GM23248 (cell line): ENCODE data around the gene WASHC1. TPM values are rescaled to one million over a fixed set of nuclear protein-coding genes. Genes with fewer than 3 reads are reported as not detected.
"Not testable (repeated sequence)": the region's sequence is repeated elsewhere in the genome, so short reads cannot be mapped to it uniquely, and the experiment has no call there.

ENCODE experiments used
- DNase-seq: peaks from one replicate; pipeline ENCODE4 v3.0.0-alpha.2; 2015
- H2AFZ ChIP-seq: fragments of 200-600 bp; sonication (generic); 2 replicates; pipeline ENCODE4 v1.6.1; 2016; ENCODE audit warnings: antibody characterized with exemption
- H3F3A ChIP-seq: fragments of 200-600 bp; sonication (generic); 2 replicates; pipeline ENCODE4 v1.6.1; 2016; ENCODE audit warnings: mild to moderate bottlenecking, antibody characterized with exemption, mixed run types; ENCODE audit not compliant: insufficient read depth
- H3K27ac ChIP-seq: fragments of 200-600 bp; sonication (generic); 2 replicates; pipeline ENCODE4 v1.5.1; 2016; ENCODE audit warnings: mild to moderate bottlenecking
- H3K27me3 ChIP-seq: fragments of 200-600 bp; sonication (generic); replicated peaks from 2 replicates; pipeline ENCODE4 v1.6.1; 2016; ENCODE audit warnings: mild to moderate bottlenecking; ENCODE audit not compliant: insufficient read depth
- H3K36me3 ChIP-seq: fragments of 200-600 bp; sonication (generic); 2 replicates; pipeline ENCODE4 v1.6.1; 2016; ENCODE audit warnings: low read depth, mild to moderate bottlenecking
- H3K4me1 ChIP-seq: fragments of 200-600 bp; sonication (generic); 2 replicates; pipeline ENCODE4 v1.6.1; 2016; ENCODE audit warnings: mild to moderate bottlenecking; ENCODE audit not compliant: insufficient read depth
- H3K4me2 ChIP-seq: fragments of 200-600 bp; sonication (generic); one replicate; pipeline ENCODE4 v1.6.1; 2016; ENCODE audit warnings: mild to moderate bottlenecking; ENCODE audit not compliant: unreplicated experiment
- H3K4me3 ChIP-seq: fragments of 200-600 bp; sonication (generic); 2 replicates; pipeline ENCODE4 v1.5.1; 2016; ENCODE audit warnings: mild to moderate bottlenecking
- H3K79me2 ChIP-seq: fragments of 200-600 bp; sonication (generic); 2 replicates; pipeline ENCODE4 v1.6.1; 2016; ENCODE audit warnings: mild to moderate bottlenecking; ENCODE audit not compliant: insufficient read depth
- H3K9ac ChIP-seq: fragments of 200-600 bp; sonication (generic); 2 replicates; pipeline ENCODE4 v1.6.1; 2016; ENCODE audit warnings: mild to moderate bottlenecking
- H3K9me2 ChIP-seq: fragments of 200-600 bp; sonication (generic); 2 replicates; pipeline ENCODE4 v1.6.1; 2016; ENCODE audit warnings: mixed run types, mild to moderate bottlenecking, moderate library complexity; ENCODE audit not compliant: insufficient read depth
- H3K9me3 ChIP-seq: fragments of 200-600 bp; sonication (generic); one replicate; pipeline ENCODE4 v1.6.1; 2017; ENCODE audit warnings: low read depth
- H4K20me1 ChIP-seq: fragments of 200-600 bp; sonication (generic); 2 replicates; pipeline ENCODE4 v1.6.0; 2016; ENCODE audit not compliant: insufficient read depth
- WGBS, 2 experiments: methylation state at CpG; one replicate each; pipeline ENCODE4 v1.1.6; 2015 to 2017; ENCODE audit warnings: low lambda C conversion rate in 2 of 2, low coverage in 1 of 2; ENCODE audit errors: missing lambda C conversion rate in 2 of 2; 5-methylcytosine and 5-hydroxymethylcytosine counted together
- in situ Hi-C: fragments of 300-500 bp; cut with MboI; formaldehyde crosslinking; loops from 2 replicates; pipeline ENCODE4 v1.15.0; 2020
- polyA plus RNA-seq: library from polyadenylated mRNA; unstranded; fragments of >200 nt; fragmentation: Nextera tagmentation; extraction: Ambion mirVana; gene quantifications from 2 replicates; pipeline ENCODE4 v1.2.1, GENCODE V29; 2016
- total RNA-seq: library from RNA; depleted of rRNA; stranded (reverse); fragments of >200 nt; shearing (Covaris generic); gene quantifications from 2 replicates; pipeline ENCODE4 v1.2.3, GENCODE V29; 2014

The WASHC1 gene
- total and polyA plus RNA-seq, 2 experiments from 2014 or later: 3.1 to 9.0 TPM

GRCh38 chr9:48190-48842 lies 19.1 kb upstream of the WASHC1 start:
- H3K4me1 ChIP-seq, H3K27me3 ChIP-seq, H3K79me2 ChIP-seq, H3K9me3 ChIP-seq, H3K4me3 ChIP-seq, H3K36me3 ChIP-seq, H3K9me2 ChIP-seq, H4K20me1 ChIP-seq, H3K27ac ChIP-seq, H3K9ac ChIP-seq, H2AFZ ChIP-seq, H3F3A ChIP-seq, in situ Hi-C loops: not testable (repeated sequence)
- DNase-seq: peak; percentile 7
- peak overlapping the region; percentile 14 for H3K4me2 ChIP-seq
- 38 to 40% methylated on average over 5 of the region's 5 CpGs for WGBS, 2 experiments

GRCh38 chr9:46639-47271 lies 17.5 kb upstream of the WASHC1 start:
- H3K4me1 ChIP-seq, H3K27ac ChIP-seq, DNase-seq, H4K20me1 ChIP-seq, H3K9ac ChIP-seq, H3K36me3 ChIP-seq, H3K9me2 ChIP-seq, H2AFZ ChIP-seq, H3K4me2 ChIP-seq, H3K79me2 ChIP-seq, H3K27me3 ChIP-seq, H3K9me3 ChIP-seq, H3F3A ChIP-seq, H3K4me3 ChIP-seq, in situ Hi-C loops: not testable (repeated sequence)
- 91 to 92% methylated on average over 10 to 12 of the region's 12 CpGs for WGBS, 2 experiments

DNA sequence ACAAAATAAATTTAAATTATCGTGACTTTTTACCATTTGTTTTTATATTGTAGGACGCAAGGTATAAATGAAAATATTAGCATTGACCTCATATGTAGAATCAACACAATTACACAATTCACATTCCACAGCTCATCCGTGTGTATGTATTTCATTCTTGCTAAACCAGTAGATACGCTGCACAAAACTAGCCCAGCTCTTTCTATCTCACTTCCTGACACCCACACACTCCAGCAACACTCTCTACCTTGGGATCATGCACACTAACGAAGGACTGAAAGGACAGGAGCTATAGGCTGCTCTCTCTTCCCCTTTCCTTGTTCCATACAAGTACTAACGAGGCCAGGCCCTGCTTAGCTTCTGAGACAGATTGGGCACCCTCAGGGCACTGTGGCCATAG lies 16.9 kb upstream of the WASHC1 start:
- H3K79me2 ChIP-seq, H3F3A ChIP-seq, H3K4me2 ChIP-seq, H3K9me3 ChIP-seq, H2AFZ ChIP-seq, in situ Hi-C loops, H3K4me1 ChIP-seq, H3K27ac ChIP-seq, H4K20me1 ChIP-seq, H3K36me3 ChIP-seq, DNase-seq, H3K27me3 ChIP-seq, H3K9ac ChIP-seq, H3K9me2 ChIP-seq, H3K4me3 ChIP-seq: not testable (repeated sequence)
- WGBS, 2 experiments: 59 to 61% methylated on average over 6 of the region's 6 CpGs

- H3K27me3 ChIP-seq, H2AFZ ChIP-seq, H3K9me3 ChIP-seq, H3K36me3 ChIP-seq, H3K9me2 ChIP-seq, H3K27ac ChIP-seq, H4K20me1 ChIP-seq, DNase-seq, H3K4me1 ChIP-seq, H3F3A ChIP-seq, H3K4me3 ChIP-seq, H3K9ac ChIP-seq, in situ Hi-C loops, H3K4me2 ChIP-seq, H3K79me2 ChIP-seq: not testable (repeated sequence)
- 88 to 89% methylated on average over 16 of the region's 16 CpGs for WGBS, 2 experiments
Observed at GRCh38 chr9:45180-45878, 16.1 kb upstream of the WASHC1 start.

DNA sequence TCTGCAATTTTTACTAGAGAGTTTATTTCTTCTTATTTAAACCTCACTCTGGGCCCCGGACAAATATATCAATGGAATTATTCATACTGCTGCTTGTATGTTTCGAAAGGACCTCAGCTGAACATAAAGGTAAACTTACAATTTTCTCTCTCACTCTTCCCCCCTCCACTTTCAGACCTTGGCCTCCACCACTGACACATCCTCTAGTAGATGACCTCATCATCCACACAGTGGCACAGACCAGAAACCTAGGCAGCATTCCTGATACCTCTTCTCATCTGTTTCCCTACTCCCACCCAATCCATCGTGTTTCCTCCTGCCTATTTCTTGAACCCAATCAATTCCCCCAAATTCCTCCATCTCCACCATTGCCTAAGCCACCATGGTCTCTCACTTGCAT lies 15.2 kb upstream of the WASHC1 start:
- H4K20me1 ChIP-seq, H3K27ac ChIP-seq, H3K27me3 ChIP-seq, H3K4me3 ChIP-seq, in situ Hi-C loops, H3K4me2 ChIP-seq, H2AFZ ChIP-seq, H3K9me3 ChIP-seq, H3K9ac ChIP-seq, H3K9me2 ChIP-seq, H3K36me3 ChIP-seq, H3F3A ChIP-seq, H3K4me1 ChIP-seq, H3K79me2 ChIP-seq: not testable (repeated sequence)
- 60 to 66% methylated on average over 3 of the region's 3 CpGs for WGBS, 2 experiments
- peak; percentile 68 for DNase-seq

- H3K9me2 ChIP-seq, H3K79me2 ChIP-seq, H3K27me3 ChIP-seq, in situ Hi-C loops, H3K4me3 ChIP-seq, H3K9ac ChIP-seq, H3K36me3 ChIP-seq, H3K27ac ChIP-seq, H3K9me3 ChIP-seq, H2AFZ ChIP-seq, H3K4me2 ChIP-seq, H3F3A ChIP-seq, H4K20me1 ChIP-seq, H3K4me1 ChIP-seq: not testable (repeated sequence)
- peak; percentile 7 for DNase-seq
- WGBS, 2 experiments: 68 to 75% methylated on average over 3 of the region's 3 CpGs
Observed at GRCh38 chr9:43636-44035, 14.4 kb upstream of the WASHC1 start.

DNA sequence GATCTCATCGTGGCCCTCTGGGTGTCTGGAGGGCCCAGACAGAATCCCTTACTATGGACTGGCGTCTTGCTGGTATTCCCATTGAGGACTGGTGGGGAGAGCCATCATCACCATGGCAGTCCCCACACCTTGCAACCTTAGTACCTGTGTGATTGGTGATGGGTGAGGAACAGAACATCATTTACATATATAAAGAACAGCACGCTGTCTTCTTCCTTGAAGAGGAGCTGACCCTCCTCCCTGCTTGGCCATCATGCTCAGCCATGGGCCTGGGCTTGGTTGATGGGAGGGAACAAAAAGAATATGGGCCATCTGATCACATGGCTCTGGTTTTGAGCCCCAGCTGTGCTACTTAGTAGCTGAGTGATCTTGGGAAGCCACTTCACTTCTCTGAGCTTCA lies 13.9 kb upstream of the WASHC1 start:
- H3K4me2 ChIP-seq, H3K79me2 ChIP-seq, H3K9me2 ChIP-seq, in situ Hi-C loops, H4K20me1 ChIP-seq, DNase-seq, H3K27me3 ChIP-seq, H3K27ac ChIP-seq, H3K4me1 ChIP-seq, H3F3A ChIP-seq, H3K9ac ChIP-seq, H2AFZ ChIP-seq, H3K4me3 ChIP-seq, H3K36me3 ChIP-seq, H3K9me3 ChIP-seq: not testable (repeated sequence)
- 63 to 88% methylated on average over 2 to 3 of the region's 3 CpGs for WGBS, 2 experiments
